Esophagus muscularis mucosa (tissue), 4 donors: ENCODE data around the gene YKT6. TPM values are rescaled to one million over a fixed set of nuclear protein-coding genes. Genes with fewer than 3 reads are reported as not detected.

Experiments
- DNase-seq: peaks from one replicate; pipeline ENCODE4 v3.0.0-alpha.2; 2017; ENCODE audit errors: extremely low spot score
- H3K27ac ChIP-seq, 4 donors: fragments of 200-600 bp; sonication (generic); replicated peaks in 1 of 4; 1 replicate in 3 of 4; 2 replicates in 1 of 4; pipeline ENCODE4 v1.5.1; 2016 to 2019; ENCODE audit warnings: mild to moderate bottlenecking in 1 of 4
- H3K27me3 ChIP-seq, 4 donors: fragments of 200-600 bp; sonication (generic); one replicate each; pipeline versions ENCODE4 v1.5.1 to v1.6.0; 2016 to 2019
- H3K36me3 ChIP-seq, 4 donors: fragments of 200-600 bp; sonication (generic); one replicate each; pipeline ENCODE4 v1.5.1; 2016 to 2019
- H3K4me1 ChIP-seq, 4 donors: fragments of 200-600 bp; sonication (generic); one replicate each; pipeline ENCODE4 v1.5.1; 2016 to 2019
- H3K4me3 ChIP-seq, 4 donors: fragments of 200-600 bp; sonication (generic); 1 replicate in 2 of 4; 2 replicates in 2 of 4; pipeline ENCODE4 v1.5.1; 2016 to 2019; ENCODE audit warnings: mild to moderate bottlenecking in 4 of 4, moderate library complexity in 1 of 4
- H3K9me3 ChIP-seq, 4 donors: fragments of 200-600 bp; sonication (generic); 1 replicate in 3 of 4; 2 replicates in 1 of 4; pipeline ENCODE4 v1.5.1; 2016 to 2019
- EP300 ChIP-seq: sonication (generic); formaldehyde crosslinking; IDR thresholded peaks from one replicate; pipeline ENCODE4 v1.6.1; 2017; ENCODE audit warnings: antibody characterized with exemption
- POLR2A ChIP-seq: fragments of 450-650 bp; IDR thresholded peaks from one replicate; pipeline ENCODE4 v1.6.1; 2017; ENCODE audit warnings: antibody characterized with exemption, moderate library complexity, mild to moderate bottlenecking, low read depth
- POLR2AphosphoS5 ChIP-seq, 2 donors: sonication (generic); formaldehyde crosslinking; IDR thresholded peaks; one replicate each; pipeline ENCODE4 v1.6.1; 2017; ENCODE audit warnings: antibody characterized with exemption in 2 of 2
- WGBS: methylation state at CpG from one replicate; pipeline ENCODE4 v1.1.5; 2018; 5-methylcytosine and 5-hydroxymethylcytosine counted together
- intact Hi-C: fragments of 100-400 bp; cut with DNase I; formaldehyde crosslinking; loops from one replicate; pipeline ENCODE4 v1.15.1; 2023
- total RNA-seq, 4 donors: library from RNA; depleted of rRNA; stranded (reverse); fragments of >200 nt; gene quantifications; one replicate each; pipeline versions ENCODE4 v1.1.0 to v1.2.1, GENCODE V29; 2016
- TF ChIP-seq, protein P1 (sequence below), 3 experiments: fragments of 200-600 bp in 2 of 3; fragments of 450-650 bp in 1 of 3; sonication (generic) in 2 of 3; IDR thresholded peaks; one replicate each; pipeline ENCODE4 v1.5.1; 2017 to 2019; ENCODE audit warnings: antibody characterized with exemption in 3 of 3, mild to moderate bottlenecking in 2 of 3, moderate library complexity in 1 of 3

Gene YKT6
- total RNA-seq, 4 donors from 2014 or later, result 49.8 to 79.5 (median 64.4) TPM

DNA sequence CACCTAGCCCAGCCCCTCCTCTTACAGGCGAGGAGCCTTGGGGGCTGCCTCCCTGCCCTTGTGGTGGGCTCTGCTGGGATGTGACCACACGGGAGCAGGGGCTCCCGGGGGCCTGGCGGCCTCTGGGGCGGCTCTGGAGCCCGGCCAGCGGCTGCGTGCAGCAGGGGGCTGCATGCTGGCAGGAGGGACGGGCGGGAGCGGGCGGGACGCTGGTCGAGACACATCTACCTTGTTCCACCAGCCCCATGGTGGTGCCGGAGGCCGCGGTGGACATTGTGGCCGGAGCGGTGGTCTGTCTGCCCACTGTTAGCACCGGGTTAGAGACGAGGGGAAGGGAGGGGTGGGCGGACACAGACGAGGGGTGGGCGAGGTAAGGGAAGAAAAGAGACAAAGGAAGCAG, 38.6 kb downstream of the YKT6 start:
- intact Hi-C loops, result no loop called here
- TF ChIP-seq EP300, result no peak
- TF ChIP-seq POLR2A, result no peak
- TF ChIP-seq, protein P1, sequence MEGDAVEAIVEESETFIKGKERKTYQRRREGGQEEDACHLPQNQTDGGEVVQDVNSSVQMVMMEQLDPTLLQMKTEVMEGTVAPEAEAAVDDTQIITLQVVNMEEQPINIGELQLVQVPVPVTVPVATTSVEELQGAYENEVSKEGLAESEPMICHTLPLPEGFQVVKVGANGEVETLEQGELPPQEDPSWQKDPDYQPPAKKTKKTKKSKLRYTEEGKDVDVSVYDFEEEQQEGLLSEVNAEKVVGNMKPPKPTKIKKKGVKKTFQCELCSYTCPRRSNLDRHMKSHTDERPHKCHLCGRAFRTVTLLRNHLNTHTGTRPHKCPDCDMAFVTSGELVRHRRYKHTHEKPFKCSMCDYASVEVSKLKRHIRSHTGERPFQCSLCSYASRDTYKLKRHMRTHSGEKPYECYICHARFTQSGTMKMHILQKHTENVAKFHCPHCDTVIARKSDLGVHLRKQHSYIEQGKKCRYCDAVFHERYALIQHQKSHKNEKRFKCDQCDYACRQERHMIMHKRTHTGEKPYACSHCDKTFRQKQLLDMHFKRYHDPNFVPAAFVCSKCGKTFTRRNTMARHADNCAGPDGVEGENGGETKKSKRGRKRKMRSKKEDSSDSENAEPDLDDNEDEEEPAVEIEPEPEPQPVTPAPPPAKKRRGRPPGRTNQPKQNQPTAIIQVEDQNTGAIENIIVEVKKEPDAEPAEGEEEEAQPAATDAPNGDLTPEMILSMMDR (IDR thresholded peaks at IDR 0.05), result no peak
- no peak for TF ChIP-seq POLR2AphosphoS5 (IDR thresholded peaks at IDR 0.05)
- 81% methylated on average over 23 of the region's 24 CpGs for WGBS

GRCh38 chr7:44240376-44240775, 39.6 kb downstream of the YKT6 start:
- peaks cover 0 to 8% (median 6%) of the 10 kb centered on the region in 4 donors for H3K4me1 ChIP-seq
- 80% methylated on average over 13 of the region's 16 CpGs for WGBS
- no peak for TF ChIP-seq EP300
- TF ChIP-seq, protein P1 (IDR thresholded peaks at IDR 0.05), result no peak
- no peak overlapping the region for H3K27ac ChIP-seq
- H3K27me3 ChIP-seq, result peaks cover 0 to 24% (median 0%) of the 10 kb centered on the region in 4 donors
- no peaks in the 10 kb centered on the region for H3K9me3 ChIP-seq
- H3K4me3 ChIP-seq, result no peak overlapping the region
- intact Hi-C loops, result loop anchor here (2.0 to 5.0 kb wide), 2 partner anchors 236 to 327 kb away; no protein-coding TSS in a partner anchor
- DNase-seq, result no peak
- H3K36me3 ChIP-seq, result no peaks in the 10 kb centered on the region

More for the DNA sequence above, 38.6 kb downstream of the YKT6 start:
- no peak for DNase-seq
- Histone ChIP-seq H3K9me3 (no peaks in the 10 kb centered on the region), H3K27ac (no peak overlapping the region), H3K4me1 (peaks cover 0 to 8% (median 6%) of the 10 kb centered on the region in 4 donors), H3K4me3 (no peak overlapping the region), H3K27me3 (peaks cover 0 to 24% (median 0%) of the 10 kb centered on the region in 4 donors), H3K36me3 (no peaks in the 10 kb centered on the region)

- TF ChIP-seq POLR2AphosphoS5 (IDR thresholded peaks at IDR 0.05) (no peak), POLR2A (no peak)
- TF ChIP-seq, protein P1 (IDR thresholded peaks at IDR 0.05), result peak; percentile 60 to 84 (median 83)
- Histone ChIP-seq H3K36me3 (no peaks in the 10 kb centered on the region), H3K9me3 (no peaks in the 10 kb centered on the region), H3K27me3 (peaks cover 0 to 24% (median 0%) of the 10 kb centered on the region in 4 donors), H3K4me1 (peaks cover 0 to 8% (median 6%) of the 10 kb centered on the region in 4 donors), H3K27ac (no peak overlapping the region), H3K4me3 (peak overlapping the region; percentile 16 to 49 (median 31))
- no CpG with 5 or more reads among the region's 10 CpGs for WGBS
- intact Hi-C loops, result loop anchor here (2.0 to 5.0 kb wide), 2 partner anchors 236 to 326 kb away; no protein-coding TSS in a partner anchor
- no peak for DNase-seq
Measured at GRCh38 chr7:44240983-44241510, 40.3 kb downstream of the YKT6 start.

DNA sequence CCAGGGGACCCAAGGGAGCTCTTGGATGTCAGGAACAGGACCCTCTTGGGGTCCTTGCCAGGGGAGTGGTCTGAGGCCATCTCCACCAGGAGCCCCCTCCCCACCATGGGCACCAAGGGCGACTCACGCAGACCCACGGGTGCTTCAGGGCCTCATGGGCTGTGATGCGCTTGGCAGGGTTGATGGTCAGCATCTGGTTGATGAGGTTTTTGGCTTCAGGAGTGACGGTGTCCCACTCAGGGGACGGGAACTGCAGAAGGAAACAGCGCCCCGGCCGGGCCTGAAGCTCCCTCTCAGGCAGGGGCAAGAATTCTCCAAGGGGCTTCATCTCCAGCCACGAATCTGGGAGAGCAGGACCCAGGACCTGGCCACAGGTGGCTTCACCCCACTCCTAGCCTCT, 41.3 kb downstream of the YKT6 start:
- Histone ChIP-seq H3K27ac (no peak overlapping the region), H3K27me3 (peaks cover 0 to 24% (median 0%) of the 10 kb centered on the region in 4 donors), H3K4me3 (no peak overlapping the region), H3K9me3 (no peaks in the 10 kb centered on the region), H3K36me3 (no peaks in the 10 kb centered on the region), H3K4me1 (peaks cover 0 to 8% (median 6%) of the 10 kb centered on the region in 4 donors)
- no peak for TF ChIP-seq POLR2AphosphoS5 (IDR thresholded peaks at IDR 0.05)
- TF ChIP-seq, protein P1 (IDR thresholded peaks at IDR 0.05), result no peak
- no peak for TF ChIP-seq POLR2A
- no peak for TF ChIP-seq EP300
- intact Hi-C loops, result loop anchor here (5.0 kb wide), 1 partner anchor 325 kb away; no protein-coding TSS in a partner anchor
- WGBS, result 87% methylated on average over 5 of the region's 10 CpGs
- DNase-seq, result no peak
